ENCODE data around the gene SLC6A4. TPM values are rescaled to one million over a fixed set of nuclear protein-coding genes. Genes with fewer than 3 reads are reported as not detected.
"Not testable (repeated sequence)": the region's sequence is repeated elsewhere in the genome, so short reads cannot be mapped to it uniquely, and the experiment has no call there.

Gene SLC6A4
- polyA plus RNA-seq, 4 donors: 0.61 to 1.1 (median 0.80) TPM

DNA sequence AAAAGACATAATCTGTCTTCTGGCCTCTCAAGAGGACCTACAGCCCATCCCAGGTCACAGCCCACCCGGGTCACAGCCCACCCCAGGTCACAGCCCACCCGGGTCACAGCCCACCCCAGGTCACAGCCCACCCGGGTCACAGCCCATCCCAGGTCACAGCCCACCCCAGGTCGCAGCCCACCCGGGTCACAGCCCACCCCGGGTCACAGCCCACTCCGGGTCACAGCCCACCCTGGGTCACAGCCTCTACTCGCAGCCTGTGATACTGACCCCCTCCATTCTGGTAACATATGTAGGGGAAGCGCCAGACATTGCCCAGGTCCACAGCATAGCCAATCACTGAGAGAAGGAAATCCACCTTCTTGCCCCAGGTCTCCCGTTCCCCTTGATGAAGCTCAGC, 14.2 kb downstream of the SLC6A4 start:
- DNase-seq (ENCODE audit: low read depth in 4 of 4, low spot score in 3 of 4): no peak

DNA sequence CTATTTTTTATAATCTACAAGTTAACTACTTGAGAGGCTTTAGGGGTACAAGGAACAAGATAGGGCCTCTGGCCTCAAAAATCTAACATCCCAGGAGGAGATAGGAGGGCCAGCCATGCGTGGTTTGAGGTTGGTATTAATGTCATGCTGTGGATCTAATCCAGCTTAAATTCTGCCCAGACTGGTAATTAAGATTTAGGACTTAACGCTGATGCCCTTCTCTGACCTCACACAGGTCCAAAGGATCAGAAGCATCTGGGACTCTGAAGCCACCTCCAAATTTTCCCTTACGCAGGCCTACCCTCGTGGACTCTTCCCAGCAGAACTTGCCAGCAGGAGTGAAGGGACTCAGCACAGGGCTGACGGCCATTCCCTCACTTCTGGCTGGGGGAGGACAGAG, 15.1 kb downstream of the SLC6A4 start:
- no peak for DNase-seq (ENCODE audit: low read depth in 4 of 4, low spot score in 3 of 4)

DNA sequence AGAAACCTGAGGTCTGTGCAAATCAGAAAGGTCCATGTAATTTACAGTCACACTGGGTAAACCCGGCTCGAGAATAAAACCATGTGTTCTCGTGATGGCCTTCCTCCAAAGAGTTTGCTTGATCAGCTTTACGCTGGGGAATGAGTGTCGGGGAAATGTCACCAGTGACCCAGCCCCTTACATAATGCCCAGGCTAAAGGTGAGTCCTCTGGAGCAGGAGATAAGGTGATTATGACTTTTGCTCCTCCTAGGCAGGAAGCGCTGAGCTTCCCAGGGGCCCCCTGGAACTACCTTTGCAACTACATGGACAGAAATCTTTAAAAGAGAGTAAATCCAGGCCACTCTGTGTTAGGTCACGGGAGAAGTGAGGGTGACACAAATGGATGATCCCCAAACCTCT, 15.7 kb downstream of the SLC6A4 start:
- DNase-seq (ENCODE audit: low read depth in 4 of 4, low spot score in 3 of 4): no peak

DNA sequence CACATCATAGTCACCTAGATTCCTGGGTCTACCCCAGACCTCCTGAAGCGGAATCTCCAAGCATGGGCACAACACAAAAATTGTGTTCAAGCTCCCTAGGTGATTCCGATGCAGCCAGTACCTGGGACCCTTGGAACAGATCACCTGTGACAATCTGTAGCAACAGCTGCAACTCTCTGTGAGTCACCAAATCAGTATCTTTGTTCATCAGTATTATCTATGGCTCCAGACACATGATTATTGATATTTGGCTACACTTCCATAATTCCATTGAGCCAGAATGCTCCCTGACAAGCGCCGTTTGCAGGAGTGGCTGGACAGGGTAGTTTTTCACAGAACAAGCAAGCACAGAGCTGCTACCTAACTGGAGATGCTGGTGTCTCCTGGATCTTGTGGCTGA, 16.2 kb downstream of the SLC6A4 start:
- no peak for DNase-seq (ENCODE audit: low read depth in 4 of 4, low spot score in 3 of 4)

DNA sequence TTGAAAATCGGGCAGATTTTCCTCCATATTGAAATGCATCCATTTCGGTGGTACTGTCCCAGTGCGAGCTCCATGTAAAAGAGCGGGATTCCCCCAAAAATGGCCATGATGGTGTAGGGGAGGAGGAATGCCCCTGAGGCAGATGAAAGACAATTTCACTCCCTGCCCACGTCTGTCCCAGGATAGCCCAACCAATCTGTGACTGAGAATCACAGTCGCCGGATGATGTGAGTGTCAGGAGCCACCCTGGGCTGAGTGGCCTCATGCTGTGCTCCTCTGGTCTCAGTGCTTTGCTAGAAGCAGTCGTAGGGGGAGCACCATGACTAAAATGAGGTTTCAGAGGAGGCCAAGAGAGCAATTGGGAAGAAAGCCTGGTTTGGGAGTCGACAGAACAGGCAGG, 16.7 kb downstream of the SLC6A4 start:
- no peak for DNase-seq (ENCODE audit: low read depth in 4 of 4, low spot score in 3 of 4)

DNA sequence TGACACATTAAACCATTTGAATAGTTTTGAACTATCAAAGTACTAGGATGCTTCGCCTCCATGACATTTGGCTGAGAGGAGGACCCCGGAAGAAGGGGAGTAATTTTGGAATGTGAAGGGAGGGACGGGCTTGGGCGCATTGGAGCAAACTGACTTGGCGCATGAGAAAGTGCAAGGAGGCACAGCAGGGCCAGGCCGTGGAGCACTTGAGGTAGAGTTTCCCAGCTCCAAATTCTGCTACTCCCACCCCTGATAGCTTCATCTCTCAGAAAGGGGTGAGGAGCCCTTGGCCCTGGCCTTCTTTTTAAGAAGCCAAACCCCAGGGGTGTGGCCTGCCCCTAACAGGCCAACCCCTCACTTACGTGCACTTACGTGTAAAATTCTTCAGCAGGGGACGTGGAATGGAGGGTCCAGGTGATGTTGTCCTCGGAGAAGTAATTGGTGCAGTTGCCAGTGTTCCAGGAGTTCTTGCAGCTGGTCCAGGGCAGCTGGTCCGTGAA, 17.7 kb downstream of the SLC6A4 start:
- no peak for DNase-seq (ENCODE audit: low read depth in 4 of 4, low spot score in 3 of 4)

DNA sequence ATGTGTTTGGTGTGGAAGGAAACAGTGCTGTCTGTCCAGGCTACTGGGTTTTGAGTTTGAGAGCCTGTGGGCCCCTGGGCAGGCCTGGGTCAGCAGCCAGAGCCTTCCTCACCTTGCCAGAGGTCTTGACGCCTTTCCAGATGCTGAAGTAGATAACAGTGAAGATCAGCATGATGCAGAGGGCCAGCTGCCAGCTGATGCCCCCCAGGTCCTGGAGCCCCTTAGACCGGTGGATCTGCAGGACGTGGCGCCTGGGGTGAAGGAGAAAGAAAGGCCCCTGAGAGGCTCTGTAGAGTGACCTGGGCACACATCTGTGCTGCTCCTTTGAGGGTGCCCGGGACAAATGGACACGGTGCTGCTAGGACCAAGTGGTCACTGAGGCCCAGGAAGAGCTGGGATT, 18.4 kb downstream of the SLC6A4 start:
- no peak for DNase-seq (ENCODE audit: low read depth in 4 of 4, low spot score in 3 of 4)

DNA sequence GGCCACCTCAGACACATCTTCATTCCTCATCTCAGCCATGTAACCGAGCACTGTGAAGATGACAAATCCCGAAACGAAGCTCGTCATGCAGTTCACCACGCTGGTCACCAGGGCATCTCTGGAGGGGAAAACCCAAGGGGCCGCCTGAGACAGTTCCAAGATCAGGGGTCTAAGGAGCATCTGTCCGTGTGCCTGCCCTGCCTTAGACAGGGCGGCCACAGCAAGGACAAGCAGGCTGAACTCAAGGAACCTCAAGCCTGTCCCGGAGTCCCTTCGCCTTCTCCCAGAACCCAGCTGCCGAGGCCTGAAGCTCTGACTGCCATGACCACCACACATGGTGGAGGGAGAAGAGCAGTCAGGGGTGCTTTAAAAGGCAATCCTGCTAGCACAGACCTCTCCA, 22.7 kb downstream of the SLC6A4 start:
- no peak for DNase-seq (ENCODE audit: low read depth in 4 of 4, low spot score in 3 of 4)

DNA sequence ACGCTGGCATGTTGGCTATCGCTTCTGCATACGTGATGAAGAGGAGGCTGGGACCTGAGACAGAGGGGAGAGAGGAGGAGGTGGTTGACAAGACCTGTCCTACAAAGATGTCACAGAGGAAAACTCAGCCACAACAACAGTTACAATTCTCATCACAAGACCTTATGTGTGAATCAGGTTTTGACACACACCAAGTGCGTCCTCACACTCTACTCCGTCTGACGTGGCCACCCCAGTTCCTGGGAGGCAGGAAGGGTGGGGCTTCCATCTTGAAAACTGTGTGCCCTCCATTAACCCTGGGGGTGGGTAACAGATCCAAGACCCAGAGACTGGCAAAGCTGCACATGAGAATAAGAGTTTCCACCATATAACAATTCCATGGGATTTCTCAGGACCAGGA, 24.1 kb downstream of the SLC6A4 start:
- DNase-seq (ENCODE audit: low read depth in 4 of 4, low spot score in 3 of 4): no peak

DNA sequence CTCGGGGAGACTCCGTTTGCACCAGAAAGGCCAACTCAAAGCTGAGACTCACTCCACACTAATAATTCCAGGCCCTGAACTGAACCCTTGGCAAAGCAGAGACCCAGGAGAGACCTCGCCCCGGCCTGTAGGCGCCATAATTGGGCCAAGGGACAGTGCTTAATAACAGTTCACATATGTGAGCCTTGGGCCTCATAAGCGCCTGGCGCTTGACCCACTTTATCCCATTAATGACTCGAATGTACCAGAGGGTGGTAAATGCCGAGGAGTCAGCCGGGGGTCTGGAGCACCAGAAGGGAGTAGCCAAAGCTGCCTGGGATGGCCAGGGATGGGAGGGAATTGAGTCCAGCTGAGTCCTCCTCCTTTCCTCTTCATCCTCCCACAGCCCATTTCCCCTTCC, 24.6 kb downstream of the SLC6A4 start:
- no peak for DNase-seq (ENCODE audit: low read depth in 4 of 4, low spot score in 3 of 4)

DNA sequence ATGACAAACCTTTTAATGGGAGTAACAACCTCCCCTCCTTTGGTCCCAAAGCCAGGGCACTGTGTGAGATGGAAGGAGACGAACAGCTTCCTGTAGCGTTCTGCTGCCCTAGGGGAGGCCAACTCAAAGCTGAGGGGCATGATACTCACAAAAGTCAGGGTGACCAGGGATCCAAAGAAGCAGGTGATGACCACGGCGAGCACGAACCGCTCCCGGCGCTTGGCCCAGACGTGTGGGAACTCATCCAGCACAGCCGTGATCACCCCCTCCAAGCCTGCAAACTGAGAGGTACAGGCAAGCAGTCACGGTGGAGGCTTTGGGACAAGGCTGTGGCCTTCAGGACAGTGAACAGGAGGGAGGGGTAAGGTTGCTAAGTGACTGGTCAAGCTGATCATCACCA, 25.1 kb downstream of the SLC6A4 start:
- no peak for DNase-seq (ENCODE audit: low read depth in 4 of 4, low spot score in 3 of 4)

DNA sequence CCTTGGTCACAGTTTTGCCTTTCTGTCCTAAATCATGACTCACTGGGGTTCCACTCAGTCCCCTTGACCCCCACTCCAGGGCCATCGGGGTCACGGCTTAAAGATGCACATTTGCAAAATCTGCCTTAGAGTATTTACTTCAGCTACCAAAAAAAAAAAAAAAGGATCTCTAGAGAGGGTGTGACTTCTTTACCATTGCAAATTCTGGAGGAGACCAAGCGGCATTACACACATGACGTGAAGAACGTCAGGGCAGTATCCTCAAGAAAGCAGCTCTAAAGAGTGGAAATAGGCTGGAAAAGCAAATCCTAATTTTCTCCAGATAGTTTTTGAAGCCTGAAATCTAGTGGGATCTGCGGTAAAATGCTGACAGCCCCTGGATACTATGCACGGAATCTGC, 25.6 kb downstream of the SLC6A4 start:
- DNase-seq (ENCODE audit: low read depth in 4 of 4, low spot score in 3 of 4): no peak

DNA sequence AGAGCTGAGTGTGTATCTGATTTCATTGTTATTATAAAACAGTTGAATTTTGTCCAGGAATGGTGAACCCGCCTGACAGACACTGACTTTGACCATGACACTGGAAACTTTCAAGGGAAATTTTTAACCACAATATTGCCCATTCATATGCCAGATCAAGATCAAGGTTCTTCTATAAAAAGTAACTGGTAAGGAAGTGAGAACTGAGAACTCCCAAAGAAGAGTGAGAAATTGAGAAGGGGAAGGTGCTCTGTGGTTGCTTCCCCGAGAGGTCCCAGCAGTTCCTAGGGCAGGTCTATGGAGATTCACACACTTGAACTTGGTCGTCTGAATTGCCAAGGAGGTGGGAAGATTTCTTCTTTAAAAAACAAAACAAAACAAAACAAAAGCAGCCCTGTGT, 27.3 kb downstream of the SLC6A4 start:
- no peak for DNase-seq (ENCODE audit: low read depth in 4 of 4, low spot score in 3 of 4)

DNA sequence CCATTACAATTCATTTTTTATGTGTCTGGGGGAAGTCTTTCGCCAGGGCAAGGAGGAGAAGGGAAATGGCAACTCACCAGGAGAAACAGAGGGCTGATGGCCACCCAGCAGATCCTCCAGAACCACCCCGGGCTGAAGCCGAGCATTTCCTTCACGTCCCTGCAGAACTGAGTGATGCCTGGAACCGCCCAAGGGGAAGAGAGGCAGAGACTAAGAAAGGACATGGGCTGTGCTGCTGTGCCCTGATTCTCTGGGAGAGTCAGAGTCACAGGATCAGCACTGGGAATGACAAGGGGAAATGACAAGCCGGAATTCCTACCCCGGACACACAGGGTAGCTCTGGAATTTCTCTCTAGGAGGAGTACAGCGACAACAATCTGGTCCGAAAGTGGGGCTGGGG, 27.8 kb downstream of the SLC6A4 start:
- no peak for DNase-seq (ENCODE audit: low read depth in 4 of 4, low spot score in 3 of 4)

DNA sequence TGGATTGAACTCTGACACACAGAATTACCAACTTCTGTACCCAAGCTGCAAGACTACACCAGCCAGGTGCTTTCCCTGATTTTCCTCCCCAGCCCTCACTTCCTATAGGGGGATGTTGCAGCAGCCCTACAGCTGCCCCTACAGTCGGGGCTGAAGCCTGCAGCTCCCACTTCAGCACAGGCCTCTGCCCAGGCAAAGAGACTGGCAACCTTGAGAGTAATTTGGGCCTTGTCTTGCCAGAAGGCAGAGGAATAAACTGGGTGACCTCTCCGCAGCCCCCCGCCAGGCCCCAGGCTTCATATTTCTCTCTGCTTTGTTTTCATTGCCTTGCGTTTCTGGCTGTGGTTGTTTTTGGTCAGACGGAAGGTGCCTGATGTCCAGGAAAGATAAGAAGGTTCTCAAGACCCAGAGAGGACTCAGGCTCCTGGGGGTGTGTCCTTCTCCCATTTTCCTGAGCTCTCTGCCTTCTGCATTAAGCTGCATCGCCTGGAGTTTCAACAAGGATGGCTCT, 32.0 kb downstream of the SLC6A4 start:
- no peak for DNase-seq (ENCODE audit: low read depth in 4 of 4, low spot score in 3 of 4)

DNA sequence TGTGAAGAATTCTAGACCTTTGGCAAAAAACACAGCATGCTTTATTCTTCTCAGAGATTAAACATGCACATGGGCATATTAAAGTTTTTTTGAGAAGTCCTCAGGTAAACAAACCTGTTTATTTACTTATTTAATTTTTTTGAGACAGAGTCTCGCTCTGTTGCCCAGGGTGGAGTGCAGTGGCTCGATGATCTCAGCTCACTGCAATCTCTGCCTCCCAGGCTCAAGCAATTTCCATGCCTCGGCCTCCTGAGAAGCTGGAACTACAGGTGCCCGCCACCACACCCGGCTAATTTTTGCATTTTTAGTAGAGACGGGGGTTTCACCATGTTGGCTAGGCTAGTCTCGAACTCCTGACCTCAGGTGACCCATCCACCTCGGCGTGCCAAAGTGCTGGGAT, 34.8 kb downstream of the SLC6A4 start:
- not testable (repeated sequence) for DNase-seq (ENCODE audit: low read depth in 4 of 4, low spot score in 3 of 4)

DNA sequence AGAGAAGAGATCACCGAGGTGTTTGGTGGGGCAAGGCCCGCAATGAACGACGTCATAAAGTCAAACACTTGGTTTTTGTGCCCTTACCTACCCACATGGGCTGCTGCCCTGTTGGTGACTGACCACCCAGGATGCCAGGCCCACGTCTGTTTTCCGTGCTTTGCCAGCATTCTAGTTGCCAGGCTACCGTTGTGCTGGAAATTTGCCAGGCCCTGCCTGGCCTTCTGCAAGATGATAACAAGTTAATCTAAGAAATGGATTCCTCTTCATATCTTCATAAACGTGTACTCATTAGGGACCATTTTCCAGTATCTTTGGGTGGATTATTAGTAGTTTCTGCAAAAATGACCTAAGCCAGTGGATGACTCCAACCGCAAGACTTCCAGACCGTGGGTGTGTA, 35.4 kb downstream of the SLC6A4 start:
- DNase-seq (ENCODE audit: low read depth in 4 of 4, low spot score in 3 of 4): no peak

DNA sequence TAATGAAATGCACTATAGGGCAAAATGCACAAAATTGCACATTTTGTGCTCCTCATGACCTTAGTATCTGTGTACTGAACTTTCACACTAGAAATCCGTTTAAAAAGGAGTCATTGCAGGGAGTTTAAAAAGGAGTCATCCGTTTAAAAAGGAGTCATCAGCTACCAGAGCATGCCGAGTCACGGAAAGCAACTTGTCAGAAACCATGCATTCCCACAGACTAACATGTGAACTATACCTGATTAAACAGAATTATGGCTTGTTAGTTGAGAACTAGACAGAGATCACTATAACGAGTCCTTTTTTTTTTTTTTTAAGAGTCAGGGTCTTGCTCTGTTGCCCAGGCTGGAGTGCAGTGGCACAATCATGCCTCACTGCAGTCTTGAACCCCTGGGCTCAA, 35.9 kb downstream of the SLC6A4 start:
- DNase-seq (ENCODE audit: low read depth in 4 of 4, low spot score in 3 of 4): no peak

DNA sequence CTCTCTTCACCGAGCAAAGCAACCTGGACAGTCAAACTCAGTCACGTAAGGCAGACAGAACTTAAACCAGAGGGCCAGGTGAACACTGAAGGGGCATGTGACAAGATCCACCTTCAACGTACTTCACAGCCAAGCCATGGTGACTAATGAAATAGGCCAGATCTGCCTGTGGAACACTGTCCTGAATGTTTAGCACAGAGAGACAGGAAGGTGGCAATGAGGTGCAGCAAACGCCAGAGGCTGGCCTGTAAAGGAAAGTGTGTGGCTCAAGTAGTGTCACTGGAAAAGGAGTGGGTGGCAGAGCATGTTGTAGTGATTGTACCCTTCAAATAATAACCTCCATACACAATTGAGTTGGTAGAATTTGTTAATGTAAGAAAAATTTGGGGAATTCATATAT, 38.1 kb downstream of the SLC6A4 start:
- DNase-seq (ENCODE audit: low read depth in 4 of 4, low spot score in 3 of 4): no peak

DNA sequence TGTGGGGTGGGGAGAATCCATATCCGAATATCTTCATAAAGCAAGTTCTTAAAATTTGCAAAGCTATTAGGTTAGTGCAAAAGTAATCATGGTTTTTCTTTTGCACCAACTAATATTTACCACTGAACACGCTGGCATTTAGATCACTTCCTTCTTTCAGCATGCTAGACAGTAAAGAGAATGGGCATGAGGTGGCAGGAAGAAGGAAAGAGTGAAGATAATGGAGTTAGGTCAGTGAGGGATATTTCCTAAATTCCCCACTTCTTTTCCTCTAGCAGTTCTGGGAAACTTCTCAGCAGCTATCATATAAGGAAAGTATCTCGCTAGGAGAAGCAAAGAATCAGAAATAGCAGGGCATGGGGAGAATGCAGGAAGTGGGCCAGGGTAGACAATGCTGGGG, 39.0 kb downstream of the SLC6A4 start:
- DNase-seq (ENCODE audit: low read depth in 4 of 4, low spot score in 3 of 4): no peak

DNA sequence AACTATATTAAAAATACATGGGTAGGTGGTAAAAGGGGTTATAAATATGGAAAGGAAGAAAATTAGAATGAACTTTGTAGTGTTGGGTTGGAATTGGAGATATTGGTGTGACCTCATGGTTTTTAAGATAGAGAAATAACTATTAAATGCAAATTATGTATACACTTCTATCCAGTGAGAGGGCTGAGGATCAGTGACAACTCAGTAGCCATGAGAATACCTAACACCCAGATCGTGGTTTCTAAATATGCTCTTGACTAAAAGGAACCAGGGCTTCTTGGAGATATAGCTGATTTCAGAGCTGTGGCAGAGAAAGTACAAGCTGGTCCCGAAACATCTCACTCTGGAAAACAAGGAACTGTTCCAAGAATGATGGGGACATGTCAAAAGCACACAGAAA, 44.4 kb downstream of the SLC6A4 start:
- no peak for DNase-seq (ENCODE audit: low read depth in 4 of 4, low spot score in 3 of 4)

DNA sequence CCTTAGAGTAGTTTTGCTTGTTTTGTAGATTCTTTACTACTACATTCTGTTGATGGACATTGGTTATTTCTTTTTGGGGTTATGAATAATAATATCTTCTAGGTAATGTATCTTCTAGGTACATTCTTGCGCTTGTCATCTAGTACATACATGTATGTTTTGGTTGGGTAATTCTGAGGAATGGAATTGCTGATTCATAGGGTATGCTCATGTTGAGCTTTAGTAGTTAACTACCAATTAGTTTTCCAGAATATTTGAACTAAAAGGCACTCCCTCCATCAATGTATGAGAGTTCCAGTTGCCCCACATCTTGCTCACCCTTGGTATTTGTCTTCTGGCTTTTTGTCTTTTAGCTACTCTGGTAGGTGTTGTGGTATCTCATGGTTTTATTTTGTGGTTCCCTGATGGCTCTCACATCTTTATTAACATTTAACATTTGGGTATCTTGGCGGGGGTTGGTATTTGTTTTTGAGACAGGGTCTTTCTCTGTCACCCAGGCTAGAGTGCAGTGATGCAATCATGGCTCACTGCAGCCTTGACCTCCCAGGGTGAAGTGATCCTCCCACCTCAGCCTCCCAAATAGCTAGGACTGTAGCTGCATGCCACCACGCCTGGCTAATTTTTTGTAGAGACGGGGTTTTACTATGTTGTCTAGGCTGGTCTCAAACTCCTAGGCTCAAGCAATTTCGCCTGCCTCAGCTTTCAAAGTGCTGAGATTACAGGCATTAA, 47.1 kb downstream of the SLC6A4 start:
- DNase-seq (ENCODE audit: low read depth in 4 of 4, low spot score in 3 of 4): no peak

DNA sequence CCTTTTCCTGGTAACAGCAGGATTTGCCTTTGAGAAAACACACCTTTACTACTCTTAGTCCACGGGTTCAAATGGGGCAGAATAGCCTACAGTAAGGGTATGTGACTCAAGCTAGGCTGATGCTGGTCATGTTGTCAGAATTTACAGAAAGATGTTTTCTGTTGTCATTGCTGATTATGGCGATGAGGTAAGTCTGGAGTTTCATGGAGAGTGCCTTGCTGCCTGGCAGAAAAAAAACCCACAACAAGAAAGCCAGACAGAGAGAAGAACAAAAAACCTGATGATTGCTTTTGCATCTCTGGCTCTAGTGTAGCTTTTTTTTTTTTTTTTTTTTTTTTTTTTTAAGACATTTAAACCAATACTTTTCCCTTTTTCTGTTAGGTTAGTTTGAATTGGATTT, 47.9 kb downstream of the SLC6A4 start:
- DNase-seq (ENCODE audit: low read depth in 4 of 4, low spot score in 3 of 4): no peak
